Activated naive CD8-positive, alpha-beta T cell treated with anti-CD3 and anti-CD28 coated beads, Interleukin-2, amount 50 U/mL, for 24 hours (primary cell): Measurements from ENCODE around the gene CLPSL2.

ENCODE experiments used
- ATAC-seq: fragments of 150-1000 bp; cut with Tn5 transposase; one replicate; pipeline ENCODE4 v1.10.0; 2021
- DNase-seq: peaks from one replicate; pipeline ENCODE4 v3.0.0; 2021
- H3K27ac Mint-ChIP-seq: one replicate; pipeline ENCODE4 v1.8.0; 2021; ENCODE audit warnings: mild to moderate bottlenecking, mixed read lengths
- H3K27me3 Mint-ChIP-seq: one replicate; pipeline ENCODE4 v1.8.0; 2021; ENCODE audit warnings: mixed read lengths
- H3K36me3 Mint-ChIP-seq: one replicate; pipeline ENCODE4 v1.8.0; 2021; ENCODE audit warnings: low read depth, mixed read lengths
- H3K4me1 Mint-ChIP-seq: one replicate; pipeline ENCODE4 v1.8.0; 2021; ENCODE audit warnings: mixed read lengths
- H3K4me3 Mint-ChIP-seq: one replicate; pipeline ENCODE4 v1.8.0; 2021; ENCODE audit warnings: mild to moderate bottlenecking, moderate library complexity, mixed read lengths
- H3K9me3 Mint-ChIP-seq: one replicate; pipeline ENCODE4 v1.8.0; 2021; ENCODE audit warnings: mixed read lengths

CLPSL2 gene

GRCh38 chr6:35817515-35817914, 41.1 kb downstream of the CLPSL2 start:
- ATAC-seq (no peak), DNase-seq (no peak)
- Mint-ChIP-seq H3K36me3 (no peaks in the 10 kb centered on the region), H3K27me3 (peaks cover 6% of the 10 kb centered on the region), H3K9me3 (no peaks in the 10 kb centered on the region), H3K4me3 (no peak overlapping the region), H3K27ac (no peak overlapping the region), H3K4me1 (no peaks in the 10 kb centered on the region)

- Mint-ChIP-seq H3K9me3 (no peaks in the 10 kb centered on the region), H3K4me1 (no peaks in the 10 kb centered on the region), H3K36me3 (no peaks in the 10 kb centered on the region), H3K27me3 (peaks cover 5% of the 10 kb centered on the region), H3K27ac (no peak overlapping the region), H3K4me3 (no peak overlapping the region)
- ATAC-seq (no peak), DNase-seq (no peak)
These were observed 47.2 kb downstream of the CLPSL2 start for GRCh38 chr6:35823601-35824000.

- Mint-ChIP-seq H3K4me1 (no peaks in the 10 kb centered on the region), H3K27ac (no peak overlapping the region), H3K9me3 (no peaks in the 10 kb centered on the region), H3K36me3 (no peaks in the 10 kb centered on the region), H3K27me3 (peaks cover 1% of the 10 kb centered on the region), H3K4me3 (no peak overlapping the region)
- no peak for ATAC-seq
- no peak for DNase-seq
These were observed 48.3 kb downstream of the CLPSL2 start for GRCh38 chr6:35824552-35825192.
